B cell (primary cell): ENCODE measurements around the gene ATXN7L3.

ENCODE experiments used
- CTCF ChIP-seq: fragments of 200-600 bp; IDR thresholded peaks from one replicate; pipeline ENCODE4 v1.8.0; 2022; ENCODE audit warnings: antibody characterized with exemption, mild to moderate bottlenecking
- EZH2 ChIP-seq: IDR thresholded peaks from 2 replicates; pipeline ENCODE4 v1.6.1; 2012; ENCODE audit warnings: borderline replicate concordance, low read depth, mild to moderate bottlenecking, moderate library complexity, low read length; ENCODE audit not compliant: insufficient read depth, poor library complexity, severe bottlenecking

DNA sequence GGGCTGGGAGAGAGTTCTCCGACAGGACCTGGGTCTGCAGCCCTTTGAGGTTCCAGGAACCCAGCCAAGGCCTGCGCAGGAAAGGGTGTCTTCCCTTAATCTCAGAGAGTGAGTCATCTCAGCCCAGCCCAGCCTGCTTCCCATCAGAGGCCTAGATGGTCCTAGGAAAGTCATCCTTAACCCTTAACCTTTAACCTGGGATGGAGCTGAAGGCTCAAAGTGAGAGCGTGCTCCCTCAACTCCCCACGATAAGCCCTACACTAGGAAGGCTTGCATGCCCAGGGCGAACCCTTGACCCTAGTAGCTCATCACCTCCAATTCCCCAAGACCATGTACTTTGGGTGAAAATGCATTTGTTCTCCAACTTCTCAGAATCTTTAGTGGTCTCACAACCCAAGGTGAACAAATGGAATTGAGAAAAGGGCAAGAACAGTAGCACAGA is 4.8 kb upstream of the ATXN7L3 start:
- TF ChIP-seq CTCF (no peak), EZH2 (no peak)
